Adrenal gland (tissue), 5 donors: ENCODE data around the gene ALDH7A1.

Experiments
- CTCF ChIP-seq, 6 experiments: fragments of 450-650 bp in 4 of 6; fragments of 200-600 bp in 2 of 6; sonication (generic) in 1 of 6; IDR thresholded peaks; 1 replicate in 5 of 6; 2 replicates in 1 of 6; pipeline versions ENCODE4 v1.5.1 to v1.8.0; 2016 to 2021; ENCODE audit warnings: antibody characterized with exemption in 6 of 6, mild to moderate bottlenecking in 2 of 6, moderate library complexity in 1 of 6
- POLR2A ChIP-seq, 2 donors: fragments of 450-650 bp; IDR thresholded peaks; one replicate each; pipeline ENCODE4 v1.6.1; 2017; ENCODE audit warnings: antibody characterized with exemption in 2 of 2, mild to moderate bottlenecking in 2 of 2, moderate library complexity in 1 of 2
- donor health status: DM: no; HTN: no; CAD: no.

- TF ChIP-seq CTCF (IDR thresholded peaks at IDR 0.05) (no peak), POLR2A (IDR thresholded peaks at IDR 0.05) (no peak)
These were observed 71.1 kb downstream of the ALDH7A1 start for GRCh38 chr5:126523818-126524510.
